ENCODE measurements around the gene POLRMT.

The POLRMT gene

GRCh38 chr19:633068-633785 lies at the start of gene POLRMT:
Gene POLRMT, minus strand, starts transcription at chr19:633537. Its CDS starts 25 bp downstream, at chr19:633512.
- Mint-ChIP-seq H3K27ac (peak within 1 kb of the TSS; percentile 89), H3K4me3 (peak within 1 kb of the TSS; percentile 96), H3K27me3 (no peaks in the 10 kb centered on the region), H3K9me3 (no peaks in the 10 kb centered on the region), H3K4me1 (peaks cover 16% of the 10 kb centered on the region), H3K36me3 (peaks cover 15% of the 10 kb centered on the region)
- DNase-seq (ENCODE audit: low spot score in 2 of 2), result peak; percentile 88 to 93
- ATAC-seq (ENCODE audit: low read depth), result peak; percentile 87

- H3K36me3 Mint-ChIP-seq, result no peaks in the 10 kb centered on the region
- DNase-seq (ENCODE audit: low spot score in 2 of 2) (no peak), ATAC-seq (ENCODE audit: low read depth) (no peak)
- H3K27me3 Mint-ChIP-seq, result peaks cover under 1% of the 10 kb centered on the region
- H3K27ac Mint-ChIP-seq, result no peak overlapping the region
- H3K4me1 Mint-ChIP-seq, result peaks cover 5% of the 10 kb centered on the region
- peaks cover 2% of the 10 kb centered on the region for H3K9me3 Mint-ChIP-seq
- H3K4me3 Mint-ChIP-seq, result no peak overlapping the region
Measured at GRCh38 chr19:682678-683320, 49.5 kb upstream of the POLRMT start.

- no peak for DNase-seq (ENCODE audit: low spot score in 2 of 2)
- H3K4me1 Mint-ChIP-seq, result peaks cover 5% of the 10 kb centered on the region
Measured at GRCh38 chr19:681029-682019, 48.0 kb upstream of the POLRMT start.

GRCh38 chr19:680287-681028 lies 47.1 kb upstream of the POLRMT start:
- Mint-ChIP-seq H3K9me3 (no peaks in the 10 kb centered on the region), H3K4me1 (peaks cover 5% of the 10 kb centered on the region), H3K4me3 (peak overlapping the region; percentile 91), H3K27me3 (peaks cover 3% of the 10 kb centered on the region), H3K36me3 (no peaks in the 10 kb centered on the region), H3K27ac (peak overlapping the region; percentile 94)
- DNase-seq (ENCODE audit: low spot score in 2 of 2), result peak; percentile 94 to 96
- peak; percentile 75 for ATAC-seq (ENCODE audit: low read depth)

More at GRCh38 chr19:681029-682019, 48.0 kb upstream of the POLRMT start:
- peak overlapping the region; percentile 94 for H3K27ac Mint-ChIP-seq
- peak overlapping the region; percentile 91 for H3K4me3 Mint-ChIP-seq
- H3K9me3 Mint-ChIP-seq, result peaks cover 2% of the 10 kb centered on the region
- ATAC-seq (ENCODE audit: low read depth), result peak; percentile 2
- peaks cover 2% of the 10 kb centered on the region for H3K27me3 Mint-ChIP-seq
- no peaks in the 10 kb centered on the region for H3K36me3 Mint-ChIP-seq

GRCh38 chr19:679418-680286 lies 46.3 kb upstream of the POLRMT start:
- Mint-ChIP-seq H3K9me3 (no peaks in the 10 kb centered on the region), H3K4me1 (peaks cover 8% of the 10 kb centered on the region), H3K36me3 (no peaks in the 10 kb centered on the region), H3K27me3 (peaks cover 5% of the 10 kb centered on the region), H3K27ac (no peak overlapping the region), H3K4me3 (peak overlapping the region; percentile 66)
- no peak for DNase-seq (ENCODE audit: low spot score in 2 of 2)
- no peak for ATAC-seq (ENCODE audit: low read depth)

GRCh38 chr19:678791-679388 lies 45.6 kb upstream of the POLRMT start:
- DNase-seq (ENCODE audit: low spot score in 2 of 2) (no peak), ATAC-seq (ENCODE audit: low read depth) (no peak)
- Mint-ChIP-seq H3K27me3 (peaks cover 6% of the 10 kb centered on the region), H3K36me3 (peaks cover under 1% of the 10 kb centered on the region), H3K4me1 (peaks cover 8% of the 10 kb centered on the region), H3K27ac (no peak overlapping the region), H3K4me3 (peak overlapping the region; percentile 66), H3K9me3 (no peaks in the 10 kb centered on the region)

GRCh38 chr19:677601-678436 lies 44.5 kb upstream of the POLRMT start:
- DNase-seq (ENCODE audit: low spot score in 2 of 2) (no peak), ATAC-seq (ENCODE audit: low read depth) (no peak)
- Mint-ChIP-seq H3K9me3 (no peaks in the 10 kb centered on the region), H3K36me3 (peaks cover 3% of the 10 kb centered on the region), H3K27me3 (peaks cover 12% of the 10 kb centered on the region), H3K4me3 (peak overlapping the region; percentile 24), H3K27ac (no peak overlapping the region), H3K4me1 (peaks cover 8% of the 10 kb centered on the region)

GRCh38 chr19:677201-677600 lies 43.9 kb upstream of the POLRMT start:
- Mint-ChIP-seq H3K4me1 (peaks cover 8% of the 10 kb centered on the region), H3K4me3 (no peak overlapping the region), H3K36me3 (peaks cover 3% of the 10 kb centered on the region), H3K9me3 (no peaks in the 10 kb centered on the region), H3K27me3 (peaks cover 12% of the 10 kb centered on the region), H3K27ac (no peak overlapping the region)
- DNase-seq (ENCODE audit: low spot score in 2 of 2), result no peak
- no peak for ATAC-seq (ENCODE audit: low read depth)

- Mint-ChIP-seq H3K27me3 (peaks cover 12% of the 10 kb centered on the region), H3K36me3 (peaks cover 3% of the 10 kb centered on the region), H3K4me1 (peaks cover 8% of the 10 kb centered on the region), H3K9me3 (no peaks in the 10 kb centered on the region), H3K27ac (no peak within 1 kb of the TSS), H3K4me3 (no peak within 1 kb of the TSS)
- ATAC-seq (ENCODE audit: low read depth) (no peak), DNase-seq (ENCODE audit: low spot score in 2 of 2) (no peak)
Measured at GRCh38 chr19:676339-677105, 43.2 kb upstream of the POLRMT start, which contains the start of gene FSTL3. Gene FSTL3, plus strand, starts transcription at chr19:676392. Its CDS starts 32 bp downstream, at chr19:676424.

GRCh38 chr19:676007-676338 lies 42.6 kb upstream of the POLRMT start:
- DNase-seq (ENCODE audit: low spot score in 2 of 2) (no peak), ATAC-seq (ENCODE audit: low read depth) (no peak)
- H3K9me3 Mint-ChIP-seq, result no peaks in the 10 kb centered on the region
- no peak overlapping the region for H3K4me3 Mint-ChIP-seq
- H3K27ac Mint-ChIP-seq, result no peak overlapping the region
- H3K36me3 Mint-ChIP-seq, result peaks cover 3% of the 10 kb centered on the region
- peaks cover 8% of the 10 kb centered on the region for H3K4me1 Mint-ChIP-seq
- peaks cover 12% of the 10 kb centered on the region for H3K27me3 Mint-ChIP-seq
